ENCODE results near the gene DCTN1.

DCTN1 gene

GRCh38 chr2:74387346-74387745 lies 7.2 kb upstream of the DCTN1 start:
- no peak for TF ChIP-seq CTCF (IDR thresholded peaks at IDR 0.05; ENCODE audit: low read depth, low read length, missing control alignments)
- H3K4me3 ChIP-seq (ENCODE audit: low read depth, low read length), result no peak overlapping the region
- DNase-seq (ENCODE audit: low read depth), result no peak

GRCh38 chr2:74385396-74385795 lies 5.3 kb upstream of the DCTN1 start:
- no peak for DNase-seq (ENCODE audit: low read depth)
- in situ Hi-C loops (cut with HindIII; ENCODE audit: low sequenced_read_pairs), result no loop called here
- no peak for TF ChIP-seq CTCF (IDR thresholded peaks at IDR 0.05; ENCODE audit: low read depth, low read length, missing control alignments)
- H3K4me3 ChIP-seq (ENCODE audit: low read depth, low read length), result no peak overlapping the region

More at GRCh38 chr2:74387346-74387745, 7.2 kb upstream of the DCTN1 start:
- in situ Hi-C loops (cut with HindIII; ENCODE audit: low sequenced_read_pairs), result no loop called here

- no peak for DNase-seq (ENCODE audit: low read depth)
- in situ Hi-C loops (cut with HindIII; ENCODE audit: low sequenced_read_pairs), result no loop called here
- TF ChIP-seq CTCF (IDR thresholded peaks at IDR 0.05; ENCODE audit: low read depth, low read length, missing control alignments), result no peak
- H3K4me3 ChIP-seq (ENCODE audit: low read depth, low read length), result no peak overlapping the region
These were observed 3.9 kb upstream of the DCTN1 start for GRCh38 chr2:74384051-74384450.

GRCh38 chr2:74383254-74383653 lies 3.1 kb upstream of the DCTN1 start:
- H3K4me3 ChIP-seq (ENCODE audit: low read depth, low read length), result no peak overlapping the region
- in situ Hi-C loops (cut with HindIII; ENCODE audit: low sequenced_read_pairs), result no loop called here
- peak; percentile 23 for DNase-seq (ENCODE audit: low read depth)
- TF ChIP-seq CTCF (IDR thresholded peaks at IDR 0.05; ENCODE audit: low read depth, low read length, missing control alignments), result no peak

- no peak for DNase-seq (ENCODE audit: low read depth)
- in situ Hi-C loops (cut with HindIII; ENCODE audit: low sequenced_read_pairs), result no loop called here
- no peak overlapping the region for H3K4me3 ChIP-seq (ENCODE audit: low read depth, low read length)
- TF ChIP-seq CTCF (IDR thresholded peaks at IDR 0.05; ENCODE audit: low read depth, low read length, missing control alignments), result no peak
These were observed 1.6 kb upstream of the DCTN1 start for GRCh38 chr2:74381751-74382150.

- TF ChIP-seq CTCF (IDR thresholded peaks at IDR 0.05; ENCODE audit: low read depth, low read length, missing control alignments), result no peak
- in situ Hi-C loops (cut with HindIII; ENCODE audit: low sequenced_read_pairs), result no loop called here
- no peak for DNase-seq (ENCODE audit: low read depth)
- no peak overlapping the region for H3K4me3 ChIP-seq (ENCODE audit: low read depth, low read length)
These were observed 2.1 kb downstream of the DCTN1 start for GRCh38 chr2:74378007-74378406.

- DNase-seq (ENCODE audit: low read depth), result no peak
- H3K4me3 ChIP-seq (ENCODE audit: low read depth, low read length), result no peak overlapping the region
- no peak for TF ChIP-seq CTCF (IDR thresholded peaks at IDR 0.05; ENCODE audit: low read depth, low read length, missing control alignments)
- in situ Hi-C loops (cut with HindIII; ENCODE audit: low sequenced_read_pairs), result no loop called here
These were observed 4.3 kb downstream of the DCTN1 start for GRCh38 chr2:74375838-74376237.
